GM18867 (cell line): ENCODE measurements around the gene CTSH.
"Not testable (repeated sequence)": the region's sequence is repeated elsewhere in the genome, so short reads cannot be mapped to it uniquely, and the experiment has no call there.

Experiments used
- ATAC-seq: cut with Tn5 transposase; IDR thresholded peaks from one replicate; pipeline ENCODE4 v1.9.1; 2021; ENCODE audit warnings: mild to moderate bottlenecking, moderate library complexity; ENCODE audit not compliant: unreplicated experiment

The CTSH gene

DNA sequence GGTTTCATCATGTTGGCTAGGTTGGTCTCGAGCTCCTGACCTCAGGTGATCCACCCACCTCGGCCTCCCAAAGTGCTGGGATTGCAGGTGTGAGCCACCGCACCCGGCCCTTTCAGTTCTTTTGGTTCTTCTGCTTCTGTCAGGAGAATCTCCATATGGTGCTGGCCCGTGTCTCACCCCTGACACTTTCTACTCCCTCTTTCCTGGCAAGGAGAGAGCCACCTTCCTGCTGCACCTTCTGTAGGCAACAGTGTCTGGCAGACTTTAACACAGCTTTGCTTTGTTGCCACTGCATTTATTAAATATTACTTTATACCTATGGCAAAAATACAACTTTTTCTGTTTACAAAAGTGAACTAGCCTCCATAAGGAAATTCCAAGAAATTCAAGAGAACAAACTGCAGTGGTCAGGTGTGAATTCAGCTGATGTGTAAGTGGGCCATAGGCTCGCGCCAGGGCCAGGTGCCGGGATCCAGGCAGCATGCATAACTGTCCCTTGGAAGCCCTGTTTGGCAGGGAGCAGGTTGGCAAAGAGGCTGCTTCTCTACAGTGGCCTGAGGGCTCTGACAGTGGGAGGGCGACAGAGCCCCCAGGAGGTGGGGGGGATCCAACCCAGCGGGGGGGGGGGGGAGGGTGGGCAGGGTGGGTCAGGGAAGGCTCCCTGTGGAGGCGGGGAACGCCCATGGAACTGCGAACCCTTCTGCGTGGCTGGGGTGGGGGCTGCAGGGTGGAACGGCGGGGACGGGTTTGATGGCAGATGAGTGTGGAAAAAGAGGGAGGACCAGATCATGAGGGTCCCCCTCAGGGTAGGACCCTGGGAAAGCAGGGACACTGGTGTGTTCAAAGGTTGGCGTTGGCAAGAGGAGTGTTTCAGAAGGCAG, 21.1 kb downstream of the CTSH start:
- ATAC-seq, result no peak

DNA sequence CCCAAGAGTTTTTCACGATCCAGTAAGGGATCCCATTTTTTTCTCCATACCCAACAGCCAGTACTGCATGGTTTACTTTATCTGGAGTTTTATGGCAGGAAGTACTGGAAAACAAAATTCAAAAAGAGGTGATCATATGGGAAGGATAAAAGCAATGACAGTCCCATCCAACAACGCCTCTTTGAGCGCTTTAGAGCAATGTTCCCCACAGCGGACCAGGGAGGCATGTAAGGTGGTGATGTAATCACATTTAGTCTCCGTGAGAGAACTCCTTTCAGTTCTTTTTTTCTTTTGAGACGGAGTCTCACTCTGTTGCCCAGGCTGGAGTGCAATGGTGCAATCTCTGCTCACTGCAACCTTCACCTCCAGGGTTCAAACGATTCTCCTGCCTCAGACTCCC, 21.8 kb downstream of the CTSH start:
- ATAC-seq, result no peak

DNA sequence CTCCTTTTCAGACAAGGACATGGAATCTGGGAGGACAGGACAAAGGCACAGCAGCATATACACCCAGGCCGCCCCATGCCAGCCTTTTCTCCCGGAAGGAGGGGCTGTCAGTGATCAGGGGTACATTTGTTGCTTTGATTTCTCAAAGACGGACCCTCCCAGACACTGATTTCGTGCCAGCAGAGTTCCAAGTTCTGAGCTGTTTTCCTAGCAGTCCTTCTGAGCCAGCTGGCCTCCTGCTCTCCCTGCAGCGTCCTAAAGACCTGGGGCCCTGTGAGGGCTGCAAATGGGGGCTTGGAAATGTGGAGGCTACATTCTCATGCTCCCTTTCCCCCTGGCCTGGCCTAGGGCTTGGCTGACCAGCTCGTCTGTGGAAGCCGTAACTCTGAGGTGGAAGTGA, 22.3 kb downstream of the CTSH start:
- no peak for ATAC-seq

- no peak for ATAC-seq
These were observed 22.9 kb downstream of the CTSH start for GRCh38 chr15:78921940-78922339.

DNA sequence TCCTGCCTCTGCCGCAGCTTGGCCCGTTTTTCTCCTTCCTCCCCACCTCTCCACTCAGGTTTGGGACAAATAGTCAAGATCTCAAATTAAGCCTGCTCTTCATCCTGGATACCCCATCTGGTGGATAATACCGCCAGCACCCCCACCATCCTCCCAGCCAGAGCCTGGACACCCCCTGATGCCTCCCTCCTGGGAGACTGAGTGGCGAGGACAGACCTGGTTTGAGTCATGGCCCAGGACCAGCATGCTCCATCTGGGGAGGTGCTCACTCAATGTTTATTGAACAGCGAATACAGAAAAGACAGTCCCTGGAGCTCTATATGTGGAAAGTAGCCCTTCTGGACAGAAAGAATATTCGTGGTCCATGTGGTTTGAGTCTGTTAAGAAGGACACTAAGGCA, 23.3 kb downstream of the CTSH start:
- no peak for ATAC-seq

DNA sequence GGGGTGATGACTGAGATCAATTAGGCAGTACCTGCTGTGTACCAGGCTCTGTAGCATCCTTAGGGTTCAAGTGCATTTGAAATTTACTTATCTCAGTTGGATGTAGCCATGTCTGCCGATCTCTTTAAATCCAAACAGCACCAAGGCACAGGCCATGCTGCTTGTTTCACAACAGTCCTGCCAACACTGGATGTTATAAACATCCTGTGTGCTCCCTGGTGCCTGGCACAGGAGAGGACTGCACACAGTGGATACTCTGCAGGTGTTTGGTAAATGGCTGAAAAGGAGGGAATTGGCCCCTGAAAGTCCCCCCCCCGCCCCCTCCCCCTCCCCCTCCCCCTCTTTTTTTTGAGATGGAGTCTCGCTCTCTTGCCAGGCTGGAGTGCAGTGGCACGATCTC, 27.0 kb downstream of the CTSH start:
- ATAC-seq, result no peak

- ATAC-seq, result no peak
These were observed 28.8 kb downstream of the CTSH start for GRCh38 chr15:78916088-78916487.

DNA sequence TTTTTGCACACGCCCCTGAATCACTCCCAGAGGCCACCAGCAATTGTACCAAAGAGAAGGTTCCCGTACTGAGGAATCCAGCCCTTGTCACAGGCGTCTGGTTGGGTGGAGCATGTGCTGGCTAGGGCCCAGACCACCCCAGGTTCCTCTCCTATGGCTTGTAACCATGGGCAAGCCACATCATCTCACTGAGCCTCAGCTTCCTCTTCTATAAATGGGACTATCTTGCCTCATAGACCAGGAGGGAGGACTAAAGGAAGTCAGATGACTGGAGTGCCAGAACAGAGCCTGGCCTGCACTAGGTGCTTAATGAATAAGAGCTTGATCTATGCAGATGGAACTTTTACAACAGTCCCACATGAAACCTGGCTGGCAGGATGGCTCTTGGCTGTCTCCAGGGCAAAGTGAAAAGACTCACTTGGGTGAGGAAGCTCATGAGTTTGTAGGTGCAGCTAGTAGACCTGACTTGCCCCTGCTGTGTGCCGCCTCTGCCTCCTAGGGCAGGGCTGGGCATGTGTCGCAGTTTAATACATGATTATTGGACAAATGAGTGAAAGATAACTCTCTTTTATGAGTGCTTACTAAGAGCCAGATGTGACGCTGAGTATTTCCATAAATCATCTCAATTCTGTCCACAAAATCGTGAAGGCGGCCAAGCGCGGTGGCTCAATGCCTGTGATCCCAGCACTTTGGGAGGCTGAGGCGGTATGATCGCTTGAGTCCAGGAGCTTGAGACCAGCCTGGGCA, 29.3 kb downstream of the CTSH start:
- ATAC-seq, result no peak

- ATAC-seq, result no peak
These were observed 30.6 kb downstream of the CTSH start for GRCh38 chr15:78914027-78914764.

DNA sequence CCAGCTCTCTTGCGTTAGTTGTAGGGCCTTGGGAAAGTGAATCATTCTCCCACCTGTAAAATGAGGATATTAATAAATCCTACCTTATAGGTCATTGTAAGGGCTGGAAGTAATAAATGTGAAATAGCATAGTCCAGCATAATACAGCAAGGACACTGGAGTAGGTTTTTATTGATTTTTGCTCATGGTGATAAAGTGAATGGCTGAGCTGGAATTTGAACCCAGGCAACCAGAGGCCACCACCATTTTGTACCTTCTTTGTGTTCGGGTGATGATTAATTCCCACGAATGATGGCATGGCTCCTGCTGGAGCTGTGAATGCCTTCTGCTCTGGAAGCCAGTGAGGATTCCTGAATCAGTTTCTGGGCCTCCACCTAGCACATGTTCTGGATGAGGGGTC, 31.8 kb downstream of the CTSH start:
- ATAC-seq, result no peak

DNA sequence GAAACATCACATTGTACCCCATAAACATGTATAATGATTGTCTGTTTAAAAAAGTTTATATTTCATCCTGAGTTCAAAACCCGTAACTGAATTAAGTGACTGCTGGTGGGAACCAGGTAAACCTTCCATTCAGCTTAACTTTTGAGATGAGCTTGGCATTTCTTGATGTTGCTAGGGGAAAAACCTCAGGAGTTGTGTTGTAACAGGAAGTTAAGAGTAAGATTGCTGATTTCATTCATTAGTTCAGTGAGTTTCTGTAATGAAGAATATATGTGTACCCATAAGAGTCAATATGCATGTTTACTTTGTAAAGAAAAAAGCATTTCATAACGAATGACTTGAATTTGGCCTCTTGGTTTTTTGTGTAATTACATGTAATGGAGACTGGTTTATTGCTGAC, 32.5 kb downstream of the CTSH start:
- ATAC-seq, result no peak

GRCh38 chr15:78910271-78910670, 34.6 kb downstream of the CTSH start:
- no peak for ATAC-seq

- peak; percentile 54 for ATAC-seq
These were observed 35.0 kb downstream of the CTSH start for GRCh38 chr15:78909791-78910228.

DNA sequence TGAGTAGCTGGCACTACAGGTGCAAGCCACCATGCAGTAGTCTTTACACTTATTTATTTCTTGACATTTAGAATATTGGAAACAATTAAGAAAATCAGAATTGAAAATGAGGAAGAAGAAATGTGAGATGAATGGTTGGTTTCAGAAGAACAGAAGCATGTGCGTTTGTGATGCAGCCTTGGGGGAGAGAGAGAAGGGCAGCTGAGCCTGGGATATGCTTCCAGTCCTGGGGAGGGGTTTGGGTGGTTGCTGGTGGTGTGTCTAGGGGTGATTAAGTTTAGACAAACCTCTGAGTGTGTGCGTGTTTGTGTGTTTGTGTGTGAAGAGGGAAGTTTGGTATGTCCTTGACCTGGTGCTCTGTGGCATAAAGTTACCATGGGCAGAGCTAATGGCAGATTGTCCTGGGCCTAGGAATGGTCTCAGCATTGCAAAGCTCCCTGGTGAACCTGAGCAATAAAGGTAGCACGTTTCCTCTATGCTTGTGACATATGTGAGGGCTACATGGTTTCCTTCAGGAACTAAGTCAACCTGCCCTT, 35.6 kb downstream of the CTSH start:
- ATAC-seq, result no peak

DNA sequence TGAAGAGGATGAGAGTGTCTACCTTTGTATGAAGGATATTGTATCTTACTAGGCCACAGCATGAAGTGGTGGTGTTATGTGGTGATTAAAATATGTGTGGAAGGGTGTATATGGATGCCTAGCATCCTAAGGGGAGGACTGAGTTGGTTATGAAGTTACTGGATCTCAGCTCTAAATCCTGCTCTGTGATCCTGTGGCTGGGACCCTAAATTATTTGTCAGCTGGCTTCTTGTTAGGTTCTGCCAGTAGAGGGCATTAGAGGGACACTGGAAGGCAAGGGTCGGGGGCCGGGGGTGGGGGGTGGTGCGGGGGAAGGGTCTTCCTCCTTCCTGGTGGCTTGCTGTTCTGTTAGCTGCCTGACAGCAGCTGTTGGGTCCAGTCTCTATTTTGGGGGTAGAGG, 37.3 kb downstream of the CTSH start:
- ATAC-seq, result no peak

- ATAC-seq, result no peak
These were observed 38.6 kb downstream of the CTSH start for GRCh38 chr15:78906316-78906620.

- ATAC-seq, result no peak
These were observed 40.1 kb downstream of the CTSH start for GRCh38 chr15:78904599-78905358.

- not testable (repeated sequence) for ATAC-seq
These were observed 42.4 kb downstream of the CTSH start for GRCh38 chr15:78902281-78903032.

DNA sequence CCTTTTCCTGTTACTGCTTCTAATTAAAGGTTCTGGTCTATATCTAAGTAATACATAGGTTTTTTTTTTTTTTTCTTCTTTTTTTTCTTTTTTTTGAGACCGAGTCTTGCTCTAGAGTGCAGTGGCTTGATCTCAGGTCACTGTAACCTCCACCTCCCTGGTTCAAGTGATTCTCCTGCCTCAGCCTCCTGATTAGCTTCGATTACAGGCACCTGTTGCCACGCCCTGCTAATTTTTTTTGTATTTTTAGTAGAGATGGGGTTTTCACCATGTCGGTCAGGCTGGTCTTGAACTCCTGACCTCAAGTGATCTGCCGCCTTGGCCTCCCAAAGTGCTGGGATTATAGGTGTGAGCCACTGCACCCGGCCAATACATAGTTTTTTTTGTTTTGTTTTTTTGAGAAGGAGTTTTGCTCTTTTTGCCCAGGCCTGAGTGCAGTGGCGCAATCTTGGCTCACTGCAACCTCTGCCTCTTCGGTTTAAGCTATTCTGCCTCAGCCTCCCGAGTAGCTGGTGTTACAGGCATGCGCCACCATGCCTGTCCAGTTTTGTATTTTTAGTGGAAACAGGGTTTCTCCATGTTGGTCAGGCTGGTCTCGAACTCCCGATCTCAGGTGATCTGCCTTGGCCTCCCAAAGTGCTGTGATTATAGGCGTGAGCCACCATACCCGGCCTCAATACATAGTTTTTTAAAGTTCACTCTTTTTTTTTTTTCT, 43.9 kb downstream of the CTSH start:
- not testable (repeated sequence) for ATAC-seq
